Skeletal muscle tissue (tissue), 4 donors: ENCODE measurements around the gene NSUN7. TPM values are rescaled to one million over a fixed set of nuclear protein-coding genes. Genes with fewer than 3 reads are reported as not detected.
"Not testable (repeated sequence)": the region's sequence is repeated elsewhere in the genome, so short reads cannot be mapped to it uniquely, and the experiment has no call there.

Experiments used
- H3K27ac ChIP-seq: one replicate; pipeline ENCODE4 v1.7.0; 2013; ENCODE audit warnings: mild to moderate bottlenecking, low read depth, low read length, inconsistent platforms
- H3K27me3 ChIP-seq, 3 donors: one replicate each; pipeline ENCODE4 v1.7.0; 2013; ENCODE audit warnings: low read length in 3 of 3; ENCODE audit not compliant: control insufficient read depth in 3 of 3, insufficient read depth in 3 of 3
- H3K36me3 ChIP-seq, 3 donors: one replicate each; pipeline ENCODE4 v1.7.0; 2013; ENCODE audit warnings: low read length in 3 of 3; ENCODE audit not compliant: control insufficient read depth in 3 of 3, insufficient read depth in 3 of 3
- H3K4me1 ChIP-seq, 3 donors: one replicate each; pipeline ENCODE4 v1.7.0; 2013; ENCODE audit warnings: low read length in 3 of 3, mild to moderate bottlenecking in 3 of 3; ENCODE audit not compliant: control insufficient read depth in 3 of 3, insufficient read depth in 3 of 3
- H3K4me3 ChIP-seq, 3 donors: one replicate each; pipeline ENCODE4 v1.7.0; 2013; ENCODE audit warnings: low read length in 3 of 3
- H3K9ac ChIP-seq, 3 donors: one replicate each; pipeline ENCODE4 v1.7.0; 2013; ENCODE audit warnings: low read length in 3 of 3, mild to moderate bottlenecking in 3 of 3, moderate library complexity in 2 of 3, low read depth in 1 of 3
- H3K9me3 ChIP-seq, 3 donors: one replicate each; pipeline ENCODE4 v1.7.0; 2013; ENCODE audit warnings: low read length in 3 of 3; ENCODE audit not compliant: control insufficient read depth in 3 of 3
- total RNA-seq: library from RNA; depleted of rRNA; stranded (reverse); fragments of >200 nt; gene quantifications from one replicate; pipeline ENCODE4 v1.2.3, GENCODE V29; 2014
- donor health status: Osteomylitis.

Gene NSUN7
- total RNA-seq, 1 donor from 2014 or later: 2.6 TPM

DNA sequence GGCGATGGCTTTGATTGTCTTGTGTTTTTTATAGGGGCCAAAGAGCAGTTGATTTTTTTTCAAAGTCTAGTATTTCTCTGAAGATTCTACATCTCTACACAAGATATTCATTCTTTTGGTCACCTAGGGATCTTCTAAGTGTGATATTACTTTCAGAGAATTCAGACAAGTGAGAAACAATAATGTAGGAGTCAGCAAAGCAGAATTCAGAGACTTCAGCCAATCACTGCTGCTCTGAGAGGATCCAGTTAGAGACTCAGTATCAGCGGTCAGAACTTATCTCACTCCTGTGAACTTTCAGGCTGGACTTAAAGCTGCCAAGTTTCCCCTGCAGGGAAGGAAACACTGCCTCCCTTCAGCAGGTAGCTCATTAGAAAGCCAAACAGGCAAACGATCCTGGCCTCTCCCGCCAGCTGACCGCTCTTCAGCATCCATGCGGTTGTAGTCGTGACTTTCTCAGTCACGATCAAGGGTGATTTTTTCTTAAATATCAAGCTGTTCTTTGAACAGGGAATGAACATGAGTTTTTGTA lies 59.2 kb downstream of the NSUN7 start:
- no peak overlapping the region for H3K9ac ChIP-seq
- peaks cover 2 to 6% (median 4%) of the 10 kb centered on the region in 3 donors for H3K36me3 ChIP-seq
- H3K27ac ChIP-seq: no peak overlapping the region
- no peaks in the 10 kb centered on the region for H3K4me1 ChIP-seq
- no peaks in the 10 kb centered on the region for H3K27me3 ChIP-seq
- no peaks in the 10 kb centered on the region for H3K9me3 ChIP-seq
- H3K4me3 ChIP-seq: no peak overlapping the region

DNA sequence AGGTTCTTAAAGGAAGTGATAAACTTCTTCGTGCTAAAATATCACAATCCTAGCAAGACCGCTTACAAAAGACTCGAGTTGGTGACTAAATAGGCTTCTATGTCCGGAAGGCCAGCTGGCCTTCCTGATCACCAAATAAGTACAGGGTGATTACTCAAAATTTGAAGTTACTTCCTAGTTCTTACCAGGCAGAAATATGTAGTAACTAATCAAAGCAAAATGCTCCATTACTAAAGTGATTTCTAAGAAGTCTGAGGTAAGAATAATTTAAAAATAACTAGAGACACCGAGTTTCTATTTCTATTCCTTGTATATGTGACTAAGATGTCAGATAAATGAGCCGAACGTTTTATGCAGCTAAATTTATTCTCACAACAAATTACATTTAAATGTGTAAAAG lies 62.2 kb downstream of the NSUN7 start:
- Histone ChIP-seq H3K27me3 (no peaks in the 10 kb centered on the region), H3K4me3 (no peak overlapping the region), H3K36me3 (peaks cover 15 to 23% (median 23%) of the 10 kb centered on the region in 3 donors), H3K9ac (no peak overlapping the region), H3K27ac (peak overlapping the region; percentile 12), H3K9me3 (no peaks in the 10 kb centered on the region), H3K4me1 (no peaks in the 10 kb centered on the region)

DNA sequence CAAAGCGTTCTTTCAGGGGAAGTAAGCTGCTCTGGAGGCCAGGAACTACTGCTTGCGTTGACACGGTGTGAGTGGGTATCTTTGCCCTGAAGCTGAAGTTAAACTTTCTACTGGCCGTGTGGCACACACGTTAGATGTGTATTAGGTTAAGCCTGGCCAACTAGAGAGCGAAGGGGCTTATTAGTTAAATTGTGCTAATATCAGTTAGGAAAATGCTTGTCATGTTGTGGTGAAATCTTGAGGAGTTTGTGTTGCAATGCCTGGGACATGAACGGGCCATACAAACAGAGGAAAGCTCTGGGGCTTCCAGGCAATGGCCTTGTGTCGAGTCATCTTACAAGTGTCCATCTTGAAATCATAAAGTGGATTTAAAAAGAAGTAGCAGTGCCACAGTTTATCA lies 62.6 kb downstream of the NSUN7 start:
- H3K36me3 ChIP-seq: peaks cover 15 to 23% (median 23%) of the 10 kb centered on the region in 3 donors
- H3K4me1 ChIP-seq: no peaks in the 10 kb centered on the region
- peak overlapping the region; percentile 12 for H3K27ac ChIP-seq
- H3K27me3 ChIP-seq: no peaks in the 10 kb centered on the region
- no peaks in the 10 kb centered on the region for H3K9me3 ChIP-seq
- H3K4me3 ChIP-seq: no peak overlapping the region
- H3K9ac ChIP-seq: no peak overlapping the region

DNA sequence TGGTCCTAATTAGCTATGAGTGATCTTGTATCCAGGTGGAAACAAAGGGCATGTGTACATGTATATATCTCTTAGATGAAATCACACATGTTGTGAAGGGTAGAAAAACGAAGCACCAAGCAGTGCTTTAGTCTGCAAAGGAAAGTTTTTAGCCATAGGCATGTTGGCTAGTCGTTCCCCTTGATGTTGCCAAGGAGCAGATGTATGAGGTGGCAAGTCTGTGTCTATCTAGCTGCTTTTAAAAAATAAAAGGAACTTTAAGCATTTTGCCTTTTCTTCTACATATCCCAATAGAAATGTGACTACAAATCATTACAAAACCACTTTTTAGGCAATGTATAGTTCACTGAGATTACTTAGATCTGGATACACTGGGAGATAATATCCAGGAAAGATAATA lies 63.1 kb downstream of the NSUN7 start:
- Histone ChIP-seq H3K27ac (no peak overlapping the region), H3K4me3 (no peak overlapping the region), H3K9ac (no peak overlapping the region), H3K27me3 (no peaks in the 10 kb centered on the region), H3K4me1 (no peaks in the 10 kb centered on the region), H3K9me3 (no peaks in the 10 kb centered on the region), H3K36me3 (peaks cover 15 to 27% (median 23%) of the 10 kb centered on the region in 3 donors)

DNA sequence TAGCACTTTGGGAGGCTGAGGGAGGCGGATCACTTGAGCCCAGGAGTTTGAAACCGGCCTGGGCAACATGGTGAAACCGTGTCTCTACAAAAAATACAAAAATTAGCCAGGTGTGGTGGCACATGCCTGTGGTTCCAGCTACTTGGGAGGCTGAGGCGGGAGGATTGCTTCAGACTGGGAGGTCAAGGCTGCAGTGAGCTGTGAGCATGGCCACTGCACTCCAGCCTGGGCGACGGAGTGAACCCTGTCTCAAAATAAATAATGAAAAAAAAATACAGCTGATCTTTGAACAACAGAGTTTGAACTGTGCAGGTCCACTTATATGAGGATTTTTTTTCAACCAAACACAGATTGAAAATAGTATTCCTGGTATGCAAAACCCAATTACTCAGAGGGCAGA lies 67.4 kb downstream of the NSUN7 start:
- not testable (repeated sequence) for H3K9me3 ChIP-seq, H3K27me3 ChIP-seq, H3K4me1 ChIP-seq, H3K9ac ChIP-seq, H3K27ac ChIP-seq, H3K4me3 ChIP-seq
- H3K36me3 ChIP-seq: peaks cover 30 to 48% (median 39%) of the 10 kb centered on the region in 3 donors

DNA sequence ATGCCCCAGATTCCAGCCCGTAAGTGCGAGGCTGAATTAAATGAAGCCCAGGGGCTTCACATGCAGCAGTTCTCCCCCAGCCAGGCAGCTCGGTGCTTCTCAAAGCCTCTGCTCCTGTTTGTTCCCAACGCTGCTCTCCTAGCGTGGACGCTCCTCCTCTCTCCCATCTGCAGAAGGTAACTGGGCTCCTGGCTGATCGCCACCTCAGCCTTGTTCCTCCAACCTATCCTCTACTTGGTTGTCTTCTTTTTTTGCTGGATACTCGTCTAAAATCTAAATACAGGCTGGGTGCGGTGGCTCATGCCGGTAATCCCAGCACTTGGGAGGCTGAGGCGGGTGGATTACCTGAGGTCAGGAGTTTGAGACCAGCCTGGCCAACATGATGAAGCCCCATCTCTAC lies 70.3 kb downstream of the NSUN7 start:
- no peak overlapping the region for H3K4me3 ChIP-seq
- peaks cover 38 to 63% (median 43%) of the 10 kb centered on the region in 3 donors for H3K36me3 ChIP-seq
- no peak overlapping the region for H3K27ac ChIP-seq
- H3K27me3 ChIP-seq: no peaks in the 10 kb centered on the region
- H3K9me3 ChIP-seq: no peaks in the 10 kb centered on the region
- H3K4me1 ChIP-seq: no peaks in the 10 kb centered on the region
- no peak overlapping the region for H3K9ac ChIP-seq

DNA sequence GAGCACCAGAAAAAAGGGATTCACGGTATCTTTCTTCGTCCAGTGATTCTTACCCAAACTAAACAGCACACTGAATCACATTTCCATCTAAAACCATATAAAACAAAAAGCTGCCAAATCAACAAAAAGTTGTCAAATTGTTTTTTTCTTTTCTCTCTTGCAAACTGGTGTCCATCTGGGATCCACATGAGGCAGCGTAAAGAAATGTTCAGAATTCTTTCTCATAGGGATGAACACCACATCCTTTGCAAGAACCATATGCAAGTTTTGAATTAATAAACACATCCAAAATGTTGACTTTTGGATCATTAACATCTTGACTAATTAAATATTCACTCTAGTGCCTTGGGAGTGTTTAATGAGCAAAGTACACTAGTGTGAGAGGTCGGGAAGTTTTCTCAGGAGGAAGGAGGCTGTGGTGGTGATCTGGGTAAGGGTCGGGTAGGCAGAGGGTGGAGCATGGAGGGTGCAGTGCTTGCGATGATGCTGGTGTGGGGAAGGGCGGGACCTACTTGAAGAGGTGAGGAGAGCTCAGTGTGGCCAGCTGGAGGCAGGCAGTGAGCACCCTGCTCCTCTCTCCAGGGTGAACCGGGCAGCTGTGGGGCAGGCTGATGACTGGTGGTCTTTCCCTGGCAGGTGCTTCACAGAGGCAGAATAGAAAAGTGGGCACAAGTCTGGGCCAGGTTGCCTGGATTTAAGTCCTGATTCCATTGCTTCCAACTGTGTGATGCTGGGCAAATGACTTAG lies 72.8 kb downstream of the NSUN7 start:
- Histone ChIP-seq H3K9ac (no peak overlapping the region), H3K36me3 (peaks cover 46 to 57% (median 52%) of the 10 kb centered on the region in 3 donors), H3K4me1 (no peaks in the 10 kb centered on the region), H3K27me3 (no peaks in the 10 kb centered on the region), H3K27ac (no peak overlapping the region), H3K9me3 (no peaks in the 10 kb centered on the region), H3K4me3 (no peak overlapping the region)

DNA sequence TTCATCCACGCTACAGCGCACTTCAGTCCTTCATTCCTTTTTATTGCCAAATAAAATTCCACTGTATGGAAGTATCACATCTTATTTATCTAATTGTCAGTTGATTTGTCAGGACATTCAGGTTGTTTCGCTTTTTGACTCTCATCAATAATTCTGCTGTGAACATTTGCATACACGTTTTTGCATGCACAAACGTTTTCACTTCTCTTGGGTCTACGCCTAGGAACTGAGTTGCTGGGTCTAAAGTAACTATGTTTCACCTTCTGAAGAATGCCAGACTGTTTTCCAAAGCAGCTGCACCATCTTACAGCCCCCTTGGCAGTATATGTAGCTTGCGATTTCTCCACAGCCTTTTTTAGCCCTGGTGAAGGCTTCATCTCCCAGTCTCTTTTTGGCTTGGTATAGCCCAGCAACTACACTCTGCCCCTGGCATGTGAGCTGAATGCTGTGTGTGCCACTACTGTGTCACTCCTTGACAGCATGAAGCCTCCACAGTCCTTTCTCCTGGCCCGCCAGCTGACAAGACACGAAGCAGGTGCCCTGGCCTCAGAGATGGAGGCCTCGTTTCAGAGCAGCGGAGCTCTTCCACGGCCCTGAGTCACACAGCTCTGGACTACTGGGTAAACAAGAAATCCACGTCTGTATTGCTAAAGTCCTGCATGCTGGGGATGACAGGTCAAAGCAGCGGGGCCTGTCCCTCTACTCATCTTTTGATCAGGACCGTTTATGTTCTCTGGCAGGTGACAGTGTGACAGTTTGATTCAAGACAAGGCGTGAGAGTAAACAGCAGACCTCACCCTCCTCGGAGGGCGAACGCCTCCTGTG lies 75.5 kb downstream of the NSUN7 start:
- Histone ChIP-seq H3K36me3 (peaks cover 49 to 66% (median 58%) of the 10 kb centered on the region in 3 donors), H3K4me3 (no peak overlapping the region), H3K9ac (no peak overlapping the region), H3K27me3 (no peaks in the 10 kb centered on the region), H3K27ac (no peak overlapping the region), H3K9me3 (no peaks in the 10 kb centered on the region), H3K4me1 (no peaks in the 10 kb centered on the region)

DNA sequence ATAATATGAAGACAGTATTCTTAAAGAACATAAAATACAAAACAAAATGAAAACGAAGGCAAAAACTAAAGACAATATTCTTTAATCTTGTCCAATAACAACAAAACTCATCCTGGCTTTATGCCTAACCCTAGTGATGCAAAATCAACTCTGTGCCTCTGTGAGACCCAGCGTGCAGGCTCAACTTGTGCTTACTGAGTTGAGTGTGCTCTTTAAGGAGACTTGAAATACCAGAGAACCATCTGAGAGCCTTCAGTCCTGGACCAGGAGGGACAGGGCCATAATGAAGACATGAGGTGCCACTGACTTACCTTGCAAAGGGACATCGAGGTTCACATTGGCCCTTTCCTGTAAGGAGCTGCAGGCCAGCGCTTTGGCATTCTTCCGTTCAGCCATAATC lies 77.1 kb downstream of the NSUN7 start:
- H3K27ac ChIP-seq: no peak overlapping the region
- H3K36me3 ChIP-seq: peaks cover 46 to 61% (median 50%) of the 10 kb centered on the region in 3 donors
- no peaks in the 10 kb centered on the region for H3K27me3 ChIP-seq
- H3K9me3 ChIP-seq: no peaks in the 10 kb centered on the region
- H3K4me3 ChIP-seq: no peak overlapping the region
- H3K4me1 ChIP-seq: no peaks in the 10 kb centered on the region
- no peak overlapping the region for H3K9ac ChIP-seq

DNA sequence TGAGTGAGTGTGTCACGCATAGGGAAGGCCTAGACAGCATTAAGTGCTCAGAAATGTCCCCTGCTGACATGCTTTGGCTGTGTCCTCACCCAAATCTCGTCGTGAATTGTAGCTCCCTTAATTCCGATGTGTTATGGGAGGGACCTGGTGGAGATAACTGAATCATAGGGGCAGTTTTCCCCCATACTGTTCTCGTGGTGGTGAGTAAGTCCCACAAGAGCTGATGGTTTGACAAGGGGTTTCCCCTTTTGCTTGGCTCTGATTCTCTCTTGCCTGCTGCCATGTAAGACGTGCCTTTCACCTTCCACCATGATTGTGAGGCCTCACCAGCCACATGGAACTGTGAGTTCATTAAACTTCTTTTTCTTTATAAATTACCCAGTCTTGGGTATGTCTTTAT lies 78.0 kb downstream of the NSUN7 start:
- H3K9ac ChIP-seq: no peak overlapping the region
- H3K36me3 ChIP-seq: peaks cover 43 to 58% (median 44%) of the 10 kb centered on the region in 3 donors
- no peaks in the 10 kb centered on the region for H3K27me3 ChIP-seq
- peaks cover 0 to 6% (median 0%) of the 10 kb centered on the region in 3 donors for H3K4me1 ChIP-seq
- H3K27ac ChIP-seq: no peak overlapping the region
- H3K9me3 ChIP-seq: no peaks in the 10 kb centered on the region
- no peak overlapping the region for H3K4me3 ChIP-seq
